GM18870 (cell line): ENCODE measurements around the gene FAM227A.
A peak's percentile ranks its signal among the peaks of the same experiment; 100 is the strongest.
"Not testable (repeated sequence)": the region's sequence is repeated elsewhere in the genome, so short reads cannot be mapped to it uniquely, and the experiment has no call there.

ENCODE experiments used
- ATAC-seq: cut with Tn5 transposase; IDR thresholded peaks from one replicate; pipeline ENCODE4 v1.9.1; 2021; ENCODE audit warnings: moderate library complexity; ENCODE audit not compliant: unreplicated experiment

FAM227A gene

GRCh38 chr22:38674888-38675287 lies 18.7 kb upstream of the FAM227A start:
- ATAC-seq: no peak

GRCh38 chr22:38657045-38657909 lies 1.1 kb upstream of the FAM227A start:
- peak; percentile 27 for ATAC-seq

GRCh38 chr22:38655519-38656255 lies 505 bp downstream of the FAM227A start:
- no peak for ATAC-seq

- ATAC-seq: no peak
Measured at GRCh38 chr22:38653741-38654140, 2.5 kb downstream of the FAM227A start.

GRCh38 chr22:38652859-38653258 lies 3.3 kb downstream of the FAM227A start:
- no peak for ATAC-seq

- no peak for ATAC-seq
Measured at GRCh38 chr22:38649841-38650522, 6.2 kb downstream of the FAM227A start.

GRCh38 chr22:38645430-38645829 lies 10.8 kb downstream of the FAM227A start:
- ATAC-seq: no peak

GRCh38 chr22:38644245-38644644 lies 11.9 kb downstream of the FAM227A start:
- ATAC-seq: not testable (repeated sequence)

- ATAC-seq: no peak
Measured at GRCh38 chr22:38641476-38642040, 14.6 kb downstream of the FAM227A start.

GRCh38 chr22:38638728-38639127 lies 17.5 kb downstream of the FAM227A start:
- ATAC-seq: no peak

GRCh38 chr22:38638216-38638615 lies 18.0 kb downstream of the FAM227A start:
- no peak for ATAC-seq

- no peak for ATAC-seq
Measured at GRCh38 chr22:38632528-38632927, 23.7 kb downstream of the FAM227A start.

GRCh38 chr22:38631724-38632123 lies 24.5 kb downstream of the FAM227A start:
- ATAC-seq: no peak

- no peak for ATAC-seq
Measured at GRCh38 chr22:38629108-38629507, 27.1 kb downstream of the FAM227A start.

GRCh38 chr22:38628444-38628843 lies 27.7 kb downstream of the FAM227A start:
- no peak for ATAC-seq

- no peak for ATAC-seq
Measured at GRCh38 chr22:38623351-38623750, 32.8 kb downstream of the FAM227A start.

- no peak for ATAC-seq
Measured at GRCh38 chr22:38618682-38619081, 37.5 kb downstream of the FAM227A start.

GRCh38 chr22:38618258-38618657 lies 37.9 kb downstream of the FAM227A start:
- ATAC-seq: no peak

GRCh38 chr22:38615064-38615405 lies 41.2 kb downstream of the FAM227A start:
- ATAC-seq: not testable (repeated sequence)

- ATAC-seq: no peak
Measured at GRCh38 chr22:38614332-38615063, 41.7 kb downstream of the FAM227A start.

- ATAC-seq: no peak
Measured at GRCh38 chr22:38613588-38613987, 42.6 kb downstream of the FAM227A start.
